Measurements from ENCODE around the gene BCL2L14.

The BCL2L14 gene

DNA sequence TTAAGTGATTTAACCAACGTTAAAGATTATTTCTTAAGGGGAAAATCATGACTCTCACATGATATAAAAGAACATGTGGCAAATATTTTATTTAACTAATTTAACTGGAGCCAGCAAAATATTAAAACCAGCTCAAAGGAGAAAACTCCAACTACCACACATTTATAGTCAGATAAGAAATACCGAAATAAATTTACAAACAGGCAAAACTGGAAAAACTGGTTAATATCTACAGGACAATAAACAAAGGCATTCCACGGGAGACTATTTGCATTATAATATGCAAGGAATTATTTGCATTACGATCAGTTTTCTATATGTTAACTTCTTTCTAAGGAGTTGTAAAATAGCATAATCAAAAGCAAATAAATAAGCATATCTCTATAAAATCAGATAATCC is 13.8 kb upstream of the BCL2L14 start:
- DNase-seq: no peak

GRCh38 chr12:12064596-12064995 is 6.1 kb upstream of the BCL2L14 start:
- DNase-seq: no peak

DNA sequence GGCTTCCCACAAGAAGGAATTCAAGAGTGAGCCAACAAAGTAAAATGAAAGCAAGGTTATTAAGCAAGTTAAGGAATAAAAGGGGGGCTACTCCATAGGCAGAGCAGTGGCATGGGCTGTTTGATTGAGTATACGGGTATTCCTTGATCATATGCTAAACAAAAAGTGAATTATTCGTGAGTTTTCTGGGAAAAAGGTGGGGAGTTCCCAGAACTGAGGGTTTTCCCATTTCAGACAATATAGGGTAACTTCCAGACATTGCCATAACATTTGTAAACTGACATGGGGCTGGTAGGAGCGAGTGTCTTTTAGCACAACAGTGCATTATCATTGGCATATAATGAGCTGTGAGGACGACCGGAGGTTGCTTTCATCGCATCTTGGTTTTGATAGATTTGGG is 2.0 kb upstream of the BCL2L14 start:
- no peak for DNase-seq

- DNase-seq: no peak
These were observed 754 bp upstream of the BCL2L14 start for GRCh38 chr12:12069821-12070548.

- peak; percentile 79 for DNase-seq
These were observed 1.5 kb downstream of the BCL2L14 start for GRCh38 chr12:12072064-12072760.

- DNase-seq: no peak
These were observed 8.6 kb downstream of the BCL2L14 start for GRCh38 chr12:12079291-12079690.

GRCh38 chr12:12081836-12082497 is 11.2 kb downstream of the BCL2L14 start:
- DNase-seq: no peak

DNA sequence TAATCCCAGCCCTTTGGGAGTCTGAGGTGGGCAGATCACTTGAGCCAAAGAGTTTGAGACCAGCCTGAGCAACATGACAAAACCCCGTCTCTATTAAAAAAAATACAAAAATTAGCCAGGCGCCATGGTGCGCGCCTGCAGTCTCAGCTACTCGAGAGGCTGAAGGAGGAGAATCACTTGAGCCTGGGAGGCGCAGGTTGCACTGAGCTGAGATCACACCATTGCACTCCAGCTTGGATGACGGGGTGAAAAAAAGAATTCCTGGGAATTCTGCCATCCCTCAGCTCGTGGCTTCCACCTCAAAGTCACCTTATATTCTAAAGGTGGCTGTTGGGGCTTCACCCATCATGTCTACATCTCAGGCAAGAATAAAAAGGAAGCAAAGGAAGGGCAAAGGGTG is 12.9 kb downstream of the BCL2L14 start:
- DNase-seq: no peak

GRCh38 chr12:12086362-12086761 is 15.6 kb downstream of the BCL2L14 start:
- DNase-seq: no peak

GRCh38 chr12:12086973-12087692 is 16.4 kb downstream of the BCL2L14 start:
- DNase-seq: no peak

GRCh38 chr12:12087693-12088034 is 16.9 kb downstream of the BCL2L14 start:
- DNase-seq: no peak

- DNase-seq: no peak
These were observed 17.4 kb downstream of the BCL2L14 start for GRCh38 chr12:12088147-12088546.

GRCh38 chr12:12088761-12089160 is 18.0 kb downstream of the BCL2L14 start:
- no peak for DNase-seq

DNA sequence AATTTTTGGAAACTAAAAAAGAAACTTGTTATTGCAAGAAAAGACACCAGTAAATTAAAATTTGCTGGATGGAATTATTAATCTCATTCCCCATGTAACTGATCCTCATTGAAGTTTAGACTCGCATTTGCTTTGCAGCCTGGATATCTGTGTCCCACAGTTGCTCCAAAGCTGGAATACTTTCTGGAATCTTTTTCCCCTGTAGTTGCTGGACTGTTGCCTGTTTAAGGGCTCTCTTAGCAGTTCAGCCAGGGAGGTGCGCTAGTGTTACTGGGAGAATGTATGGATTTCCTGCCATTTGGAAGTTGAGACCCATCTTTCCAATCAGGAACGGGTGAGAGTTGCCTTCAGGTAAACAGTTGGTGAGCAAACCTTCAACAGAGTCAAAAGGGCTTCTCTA is 20.3 kb downstream of the BCL2L14 start:
- no peak for DNase-seq

GRCh38 chr12:12091977-12092663 is 21.4 kb downstream of the BCL2L14 start:
- DNase-seq: no peak

DNA sequence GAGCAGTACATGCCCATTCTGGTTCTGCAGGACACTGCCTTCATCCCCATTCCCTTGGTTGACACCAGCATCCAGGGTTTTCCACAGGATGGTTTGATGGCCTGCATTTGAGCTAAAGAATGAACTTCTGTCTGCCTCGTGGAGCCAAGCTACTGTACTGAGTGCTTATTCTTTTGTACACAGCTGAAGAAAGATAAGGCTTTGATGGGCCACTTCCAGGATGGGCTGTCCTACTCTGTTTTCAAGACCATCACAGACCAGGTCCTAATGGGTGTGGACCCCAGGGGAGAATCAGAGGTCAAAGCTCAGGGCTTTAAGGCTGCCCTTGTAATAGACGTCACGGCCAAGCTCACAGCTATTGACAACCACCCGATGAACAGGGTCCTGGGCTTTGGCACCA is 23.7 kb downstream of the BCL2L14 start:
- no peak for DNase-seq

GRCh38 chr12:12095021-12095420 is 24.3 kb downstream of the BCL2L14 start:
- no peak for DNase-seq

DNA sequence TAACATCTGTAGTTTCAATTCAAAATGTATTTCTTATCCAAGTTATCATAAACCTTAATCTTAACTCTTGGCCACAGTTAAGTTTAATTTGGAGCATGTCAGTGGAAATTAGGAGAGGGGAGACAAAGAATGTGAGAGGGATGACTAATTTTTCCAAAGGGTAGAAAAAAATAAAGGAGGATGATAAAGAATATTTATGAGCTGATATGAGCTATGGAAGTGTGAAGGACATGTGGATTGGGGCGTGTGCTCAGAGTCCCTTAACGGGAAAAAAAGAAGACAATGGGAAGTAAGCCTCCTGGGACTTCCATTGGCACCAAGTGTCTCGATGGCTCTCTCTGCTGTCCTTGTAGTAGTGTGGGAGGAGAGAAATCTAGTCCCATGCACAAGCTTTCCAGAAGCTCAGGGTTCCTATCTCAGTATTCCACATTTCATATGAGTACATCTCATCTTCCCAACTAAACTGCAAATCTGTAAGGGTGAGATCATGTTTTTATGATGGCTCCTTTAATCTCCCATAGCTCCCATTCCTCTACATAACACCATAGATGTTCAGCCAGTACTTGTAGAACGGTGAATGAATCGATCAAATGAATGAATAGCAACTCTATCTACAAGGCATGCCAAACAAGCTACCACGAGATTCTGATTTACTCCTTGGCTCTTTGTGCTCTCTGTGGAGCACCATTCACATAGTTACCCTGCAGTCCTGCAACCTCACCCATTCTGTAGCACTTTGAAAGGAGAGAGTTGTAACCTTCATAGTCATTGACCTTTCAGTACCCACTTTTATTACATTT is 27.4 kb downstream of the BCL2L14 start:
- no peak for DNase-seq

DNA sequence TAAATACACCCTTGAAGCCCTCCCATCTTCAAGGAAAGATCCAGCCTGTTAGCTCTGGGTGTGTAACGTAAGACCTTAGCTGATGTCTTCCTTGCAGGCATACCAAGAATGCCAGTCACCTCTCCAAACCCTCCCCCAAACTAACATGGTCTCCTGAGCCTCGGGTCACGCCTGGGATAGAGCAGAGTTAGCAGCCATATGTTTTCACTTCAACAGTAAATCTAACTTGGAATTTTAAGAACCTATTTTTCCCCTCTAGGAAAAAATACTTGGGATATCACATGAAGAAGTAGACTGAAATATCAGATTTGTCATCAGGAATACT is 27.9 kb downstream of the BCL2L14 start:
- DNase-seq: no peak

DNA sequence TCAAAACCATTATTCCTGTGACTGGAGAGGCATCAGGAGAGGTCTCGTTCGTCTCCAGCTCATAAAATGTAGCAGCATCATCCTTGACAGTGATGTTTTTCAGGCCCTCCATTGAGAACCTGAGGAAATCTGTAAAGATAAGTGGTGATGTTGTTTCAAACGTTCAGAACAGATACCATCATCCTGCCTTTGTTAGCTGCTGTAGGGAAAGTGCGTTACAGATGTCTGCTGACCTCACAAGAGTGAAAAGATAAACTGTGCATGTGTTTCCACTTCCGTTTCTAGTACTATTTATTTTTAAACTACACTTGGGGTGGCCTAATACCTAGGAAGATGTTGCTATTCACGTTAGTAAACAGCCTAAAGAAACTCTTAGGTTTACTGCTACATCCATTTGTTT is 28.4 kb downstream of the BCL2L14 start:
- DNase-seq: no peak

GRCh38 chr12:12107678-12108077 is 36.9 kb downstream of the BCL2L14 start:
- DNase-seq: no peak

DNA sequence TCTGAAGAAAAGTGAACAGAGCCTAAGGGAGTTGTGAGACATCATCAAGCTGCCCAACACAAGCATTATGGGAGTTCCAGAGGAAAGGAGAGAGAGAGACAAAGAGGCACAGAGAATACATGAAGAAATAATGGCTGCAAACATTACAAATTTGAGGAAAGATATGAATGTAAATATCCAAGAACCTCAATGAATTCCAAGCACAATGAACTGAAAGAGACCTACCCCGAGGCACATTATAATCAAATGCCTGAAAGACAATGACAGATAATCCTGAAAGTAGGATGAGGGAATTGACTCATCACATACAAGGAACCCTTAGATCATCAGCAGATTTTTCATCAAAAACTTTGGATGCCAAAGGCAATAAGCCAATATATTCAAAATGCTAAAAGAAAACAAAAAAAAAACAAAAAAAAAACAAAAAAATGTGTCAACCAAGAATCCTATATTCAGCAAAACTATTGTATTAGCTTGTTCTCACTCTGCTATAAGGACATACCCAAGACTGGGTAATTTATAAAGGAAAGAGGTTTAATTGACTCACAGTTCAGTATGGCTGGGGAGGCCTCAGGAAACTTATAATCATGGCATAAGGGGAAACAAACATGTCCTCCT is 37.8 kb downstream of the BCL2L14 start:
- DNase-seq: no peak

Data from activated effector memory CD4-positive, alpha-beta T cell treated with anti-CD3 and anti-CD28 coated beads, Interleukin-2, amount 50 U/mL, for 16 hours (primary cell).